Activated naive CD8-positive, alpha-beta T cell treated with anti-CD3 and anti-CD28 coated beads for 36 hours (primary cell): ENCODE measurements around the gene TRPT1. TPM values are rescaled to one million over a fixed set of nuclear protein-coding genes. Genes with fewer than 3 reads are reported as not detected.
A peak's percentile ranks its signal among the peaks of the same experiment; 100 is the strongest.

Source experiments
- DNase-seq: peaks from one replicate; pipeline ENCODE4 v3.0.0; 2021
- H3K27ac Mint-ChIP-seq: one replicate; pipeline ENCODE4 v1.8.0; 2022; ENCODE audit warnings: mild to moderate bottlenecking, moderate library complexity, mixed read lengths
- H3K27me3 Mint-ChIP-seq: one replicate; pipeline ENCODE4 v1.8.0; 2022; ENCODE audit warnings: mild to moderate bottlenecking, mixed read lengths
- H3K36me3 Mint-ChIP-seq: one replicate; pipeline ENCODE4 v1.8.0; 2021; ENCODE audit warnings: mild to moderate bottlenecking, mixed read lengths
- H3K4me1 Mint-ChIP-seq: one replicate; pipeline ENCODE4 v1.8.0; 2021; ENCODE audit warnings: mixed read lengths
- H3K4me3 Mint-ChIP-seq: one replicate; pipeline ENCODE4 v1.8.0; 2022; ENCODE audit warnings: mild to moderate bottlenecking, moderate library complexity, mixed read lengths
- H3K9me3 Mint-ChIP-seq: one replicate; pipeline ENCODE4 v1.8.0; 2022; ENCODE audit warnings: mixed read lengths
- total RNA-seq, 2 experiments: library from RNA; stranded (reverse); gene quantifications; one replicate each; pipeline ENCODE4 v1.2.3, GENCODE V29; 2021

Gene TRPT1
- total RNA-seq, 2 experiments from 2014 or later = 24.1 to 24.4 TPM

- H3K4me1 Mint-ChIP-seq = peaks cover 40% of the 10 kb centered on the region
- no peak for DNase-seq
- peak overlapping the region; percentile 86 for H3K27ac Mint-ChIP-seq
- H3K9me3 Mint-ChIP-seq = no peaks in the 10 kb centered on the region
- no peaks in the 10 kb centered on the region for H3K27me3 Mint-ChIP-seq
- peak overlapping the region; percentile 83 for H3K4me3 Mint-ChIP-seq
- peaks cover 4% of the 10 kb centered on the region for H3K36me3 Mint-ChIP-seq
Observed at GRCh38 chr11:64230985-64231365, 5.0 kb upstream of the TRPT1 start.

GRCh38 chr11:64230171-64230984, 4.4 kb upstream of the TRPT1 start, which contains the start of gene DNAJC4:
Gene DNAJC4, plus strand, starts transcription at chr11:64230548. Its CDS starts 307 bp downstream, at chr11:64230855.
- Mint-ChIP-seq H3K27ac (peak within 1 kb of the TSS; percentile 86), H3K36me3 (peaks cover 4% of the 10 kb centered on the region), H3K27me3 (no peaks in the 10 kb centered on the region), H3K4me3 (peak within 1 kb of the TSS; percentile 83), H3K9me3 (no peaks in the 10 kb centered on the region), H3K4me1 (peaks cover 38% of the 10 kb centered on the region)
- peak; percentile 88 for DNase-seq

DNA sequence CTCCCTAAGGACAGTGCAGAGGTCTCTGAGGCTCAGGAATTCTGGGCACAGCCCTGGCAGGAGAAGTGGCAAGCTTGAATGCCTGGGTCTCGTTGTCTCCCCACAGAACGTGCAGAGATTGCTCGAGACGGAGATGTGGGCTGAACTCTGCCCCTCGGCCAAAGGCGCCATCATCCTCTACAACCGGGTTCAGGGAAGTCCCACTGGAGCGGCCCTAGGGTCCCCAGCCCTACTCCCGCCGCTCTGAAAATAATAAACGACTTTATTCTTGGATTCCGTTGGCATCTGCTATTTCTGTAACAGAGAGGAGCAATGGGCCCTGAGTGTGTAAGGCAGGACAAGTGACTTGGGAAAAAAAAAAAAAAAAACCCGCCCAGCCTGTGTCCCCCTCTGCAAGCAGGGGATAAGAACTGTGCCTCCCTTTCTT, 3.8 kb upstream of the TRPT1 start:
- Mint-ChIP-seq H3K36me3 (peaks cover 4% of the 10 kb centered on the region), H3K27me3 (no peaks in the 10 kb centered on the region), H3K4me3 (peak overlapping the region; percentile 83), H3K27ac (peak overlapping the region; percentile 86), H3K9me3 (no peaks in the 10 kb centered on the region), H3K4me1 (peaks cover 40% of the 10 kb centered on the region)
- DNase-seq = no peak

- H3K27me3 Mint-ChIP-seq = no peaks in the 10 kb centered on the region
- no peak for DNase-seq
- peaks cover 43% of the 10 kb centered on the region for H3K4me1 Mint-ChIP-seq
- peak overlapping the region; percentile 83 for H3K4me3 Mint-ChIP-seq
- H3K27ac Mint-ChIP-seq = peak overlapping the region; percentile 65
- peaks cover 4% of the 10 kb centered on the region for H3K36me3 Mint-ChIP-seq
- no peaks in the 10 kb centered on the region for H3K9me3 Mint-ChIP-seq
Observed at GRCh38 chr11:64229090-64229743, 3.2 kb upstream of the TRPT1 start.

- Mint-ChIP-seq H3K27ac (peak overlapping the region; percentile 84), H3K27me3 (no peaks in the 10 kb centered on the region), H3K9me3 (no peaks in the 10 kb centered on the region), H3K4me1 (peaks cover 39% of the 10 kb centered on the region), H3K4me3 (peak overlapping the region; percentile 89), H3K36me3 (peaks cover 4% of the 10 kb centered on the region)
- no peak for DNase-seq
Observed at GRCh38 chr11:64227405-64227956, 1.5 kb upstream of the TRPT1 start.

DNA sequence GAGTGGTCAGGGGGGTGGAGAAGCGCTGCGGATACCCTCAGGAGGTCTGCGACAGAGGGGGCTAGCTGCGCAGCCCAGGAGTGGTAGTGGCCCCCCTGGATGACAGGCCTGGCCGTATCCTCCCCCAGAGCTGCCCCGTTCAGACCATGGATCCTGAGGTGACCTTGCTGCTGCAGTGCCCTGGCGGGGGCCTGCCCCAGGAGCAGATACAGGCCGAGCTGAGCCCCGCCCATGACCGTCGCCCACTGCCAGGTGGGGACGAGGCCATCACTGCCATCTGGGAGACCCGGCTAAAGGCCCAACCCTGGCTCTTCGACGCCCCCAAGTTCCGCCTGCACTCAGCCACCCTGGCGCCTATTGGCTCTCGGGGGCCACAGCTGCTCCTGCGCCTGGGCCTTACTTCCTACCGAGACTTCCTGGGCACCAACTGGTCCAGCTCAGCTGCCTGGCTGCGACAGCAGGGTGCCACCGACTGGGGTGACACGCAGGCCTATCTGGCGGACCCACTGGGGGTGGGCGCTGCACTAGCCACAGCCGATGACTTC, 593 bp upstream of the TRPT1 start:
- H3K27me3 Mint-ChIP-seq = no peaks in the 10 kb centered on the region
- peak overlapping the region; percentile 89 for H3K4me3 Mint-ChIP-seq
- H3K9me3 Mint-ChIP-seq = no peaks in the 10 kb centered on the region
- H3K27ac Mint-ChIP-seq = peak overlapping the region; percentile 84
- DNase-seq = peak; percentile 81
- H3K36me3 Mint-ChIP-seq = peaks cover 4% of the 10 kb centered on the region
- H3K4me1 Mint-ChIP-seq = peaks cover 35% of the 10 kb centered on the region

GRCh38 chr11:64224891-64225607, 937 bp downstream of the TRPT1 start:
- Mint-ChIP-seq H3K36me3 (peaks cover 8% of the 10 kb centered on the region), H3K27ac (peak overlapping the region; percentile 87), H3K27me3 (no peaks in the 10 kb centered on the region), H3K4me1 (peaks cover 32% of the 10 kb centered on the region), H3K9me3 (no peaks in the 10 kb centered on the region), H3K4me3 (peak overlapping the region; percentile 89)
- no peak for DNase-seq

- Mint-ChIP-seq H3K36me3 (peaks cover 8% of the 10 kb centered on the region), H3K4me3 (peak overlapping the region; percentile 89), H3K27me3 (no peaks in the 10 kb centered on the region), H3K4me1 (peaks cover 24% of the 10 kb centered on the region), H3K9me3 (no peaks in the 10 kb centered on the region), H3K27ac (peak overlapping the region; percentile 87)
- no peak for DNase-seq
Observed at GRCh38 chr11:64224151-64224890, 1.7 kb downstream of the TRPT1 start.

DNA sequence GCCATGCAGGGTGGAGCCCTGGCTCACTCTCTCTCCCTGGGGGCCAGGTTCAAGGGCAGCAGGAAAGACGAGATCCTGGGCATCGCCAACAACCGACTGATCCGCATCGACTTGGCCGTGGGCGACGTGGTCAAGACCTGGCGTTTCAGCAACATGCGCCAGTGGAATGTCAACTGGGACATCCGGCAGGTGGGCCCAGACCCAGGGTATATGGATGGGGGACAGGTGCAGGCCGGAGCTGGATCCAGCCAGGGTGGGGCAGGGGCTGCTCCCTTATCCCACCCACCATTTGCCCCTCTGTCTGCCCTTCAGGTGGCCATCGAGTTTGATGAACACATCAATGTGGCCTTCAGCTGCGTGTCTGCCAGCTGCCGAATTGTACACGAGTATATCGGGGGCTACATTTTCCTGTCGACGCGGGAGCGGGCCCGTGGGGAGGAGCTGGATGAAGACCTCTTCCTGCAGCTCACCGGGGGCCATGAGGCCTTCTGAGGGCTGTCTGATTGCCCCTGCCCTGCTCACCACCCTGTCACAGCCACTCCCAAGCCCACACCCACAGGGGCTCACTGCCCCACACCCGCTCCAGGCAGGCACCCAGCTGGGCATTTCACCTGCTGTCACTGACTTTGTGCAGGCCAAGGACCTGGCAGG, 2.9 kb downstream of the TRPT1 start:
- no peaks in the 10 kb centered on the region for H3K27me3 Mint-ChIP-seq
- H3K9me3 Mint-ChIP-seq = no peaks in the 10 kb centered on the region
- no peak for DNase-seq
- H3K36me3 Mint-ChIP-seq = peaks cover 11% of the 10 kb centered on the region
- peak overlapping the region; percentile 20 for H3K27ac Mint-ChIP-seq
- peaks cover 21% of the 10 kb centered on the region for H3K4me1 Mint-ChIP-seq
- no peak overlapping the region for H3K4me3 Mint-ChIP-seq

DNA sequence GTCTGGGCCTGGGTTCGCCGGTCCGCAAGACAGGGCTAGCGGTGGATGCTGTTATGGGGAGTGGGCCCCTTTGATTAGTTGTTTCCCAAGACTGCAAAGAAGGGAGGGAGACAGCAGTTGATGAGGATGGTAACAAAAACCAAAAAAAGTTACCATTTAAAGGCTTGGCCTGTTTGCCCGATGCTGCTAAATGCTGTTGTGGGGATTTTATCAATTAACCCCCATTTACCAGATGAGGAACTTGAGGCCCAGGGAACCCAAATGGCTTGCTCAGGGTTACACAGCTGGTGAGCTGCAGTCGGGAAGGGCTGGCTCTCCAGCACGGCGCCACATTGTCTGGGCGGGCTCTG, 3.4 kb downstream of the TRPT1 start:
- Mint-ChIP-seq H3K27ac (no peak overlapping the region), H3K4me3 (no peak overlapping the region), H3K9me3 (no peaks in the 10 kb centered on the region), H3K36me3 (peaks cover 11% of the 10 kb centered on the region), H3K27me3 (no peaks in the 10 kb centered on the region), H3K4me1 (peaks cover 16% of the 10 kb centered on the region)
- DNase-seq = no peak

DNA sequence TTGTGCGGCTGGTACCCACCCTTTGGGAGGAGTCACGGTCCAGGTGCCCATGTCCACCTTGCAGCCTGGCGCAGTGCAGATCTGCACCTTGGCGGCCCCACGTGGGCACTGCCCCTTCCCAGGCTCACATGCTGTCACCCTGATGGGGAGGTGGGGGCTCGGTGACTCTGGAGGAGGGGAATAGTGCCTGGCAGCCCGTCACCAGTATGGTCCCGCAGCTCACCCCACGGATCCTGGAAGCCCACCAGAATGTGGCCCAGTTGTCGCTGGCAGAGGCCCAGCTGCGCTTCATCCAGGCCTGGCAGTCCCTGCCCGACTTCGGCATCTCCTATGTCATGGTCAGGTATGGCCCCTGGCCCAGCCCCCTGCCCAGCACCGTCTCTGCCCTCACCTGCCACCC, 5.2 kb downstream of the TRPT1 start:
- Mint-ChIP-seq H3K27ac (no peak overlapping the region), H3K36me3 (peaks cover 16% of the 10 kb centered on the region), H3K9me3 (no peaks in the 10 kb centered on the region), H3K4me1 (peaks cover 15% of the 10 kb centered on the region), H3K4me3 (no peak overlapping the region), H3K27me3 (no peaks in the 10 kb centered on the region)
- DNase-seq = no peak

DNA sequence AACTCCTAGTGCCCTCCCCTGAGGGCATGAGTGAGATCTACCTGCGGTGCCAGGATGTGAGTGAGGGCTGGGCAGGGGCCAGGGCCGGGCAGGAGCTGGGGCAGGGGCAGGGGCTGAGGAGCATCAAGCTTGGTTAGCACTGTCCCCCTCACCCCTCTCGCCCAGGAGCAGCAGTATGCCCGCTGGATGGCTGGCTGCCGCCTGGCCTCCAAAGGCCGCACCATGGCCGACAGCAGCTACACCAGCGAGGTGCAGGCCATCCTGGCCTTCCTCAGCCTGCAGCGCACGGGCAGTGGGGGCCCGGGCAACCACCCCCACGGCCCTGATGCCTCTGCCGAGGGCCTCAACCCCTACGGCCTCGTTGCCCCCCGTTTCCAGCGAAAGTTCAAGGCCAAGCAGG, 5.7 kb downstream of the TRPT1 start:
- no peaks in the 10 kb centered on the region for H3K27me3 Mint-ChIP-seq
- no peak overlapping the region for H3K4me3 Mint-ChIP-seq
- H3K4me1 Mint-ChIP-seq = peaks cover 15% of the 10 kb centered on the region
- H3K9me3 Mint-ChIP-seq = no peaks in the 10 kb centered on the region
- H3K27ac Mint-ChIP-seq = no peak overlapping the region
- DNase-seq = no peak
- H3K36me3 Mint-ChIP-seq = peaks cover 16% of the 10 kb centered on the region

DNA sequence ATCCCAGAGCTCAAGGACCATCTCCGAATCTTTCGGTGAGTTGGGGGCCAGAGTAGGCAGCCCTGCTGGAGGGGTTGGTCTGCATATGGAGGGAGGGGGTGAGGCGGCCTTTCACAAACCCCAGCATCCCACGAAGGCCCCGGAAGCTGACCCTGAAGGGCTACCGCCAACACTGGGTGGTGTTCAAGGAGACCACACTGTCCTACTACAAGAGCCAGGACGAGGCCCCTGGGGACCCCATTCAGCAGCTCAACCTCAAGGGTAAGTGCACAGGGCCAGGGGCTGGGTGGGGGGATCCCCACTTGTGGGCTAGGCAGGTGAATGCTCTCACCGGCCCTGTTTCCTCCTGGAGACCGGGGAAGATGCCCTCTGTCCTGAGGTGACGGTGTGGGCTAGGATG, 6.2 kb downstream of the TRPT1 start:
- no peak overlapping the region for H3K4me3 Mint-ChIP-seq
- H3K9me3 Mint-ChIP-seq = no peaks in the 10 kb centered on the region
- peaks cover 22% of the 10 kb centered on the region for H3K36me3 Mint-ChIP-seq
- H3K27me3 Mint-ChIP-seq = no peaks in the 10 kb centered on the region
- peaks cover 15% of the 10 kb centered on the region for H3K4me1 Mint-ChIP-seq
- no peak overlapping the region for H3K27ac Mint-ChIP-seq
- DNase-seq = no peak

GRCh38 chr11:64219354-64219684, 6.7 kb downstream of the TRPT1 start:
- no peak overlapping the region for H3K27ac Mint-ChIP-seq
- H3K9me3 Mint-ChIP-seq = no peaks in the 10 kb centered on the region
- peaks cover 22% of the 10 kb centered on the region for H3K36me3 Mint-ChIP-seq
- H3K27me3 Mint-ChIP-seq = no peaks in the 10 kb centered on the region
- peaks cover 14% of the 10 kb centered on the region for H3K4me1 Mint-ChIP-seq
- no peak overlapping the region for H3K4me3 Mint-ChIP-seq
- no peak for DNase-seq
